Measurements from ENCODE around the gene HACD2.

The HACD2 gene

GRCh38 chr3:123624302-123624701, 39.4 kb upstream of the HACD2 start:
- peaks cover 77% of the 10 kb centered on the region for H3K36me3 ChIP-seq
- no peaks in the 10 kb centered on the region for H3K9me3 ChIP-seq
- no peak overlapping the region for H3K9ac ChIP-seq
- no peak overlapping the region for H3K4me3 ChIP-seq
- no peak for TF ChIP-seq Cebpa-rat (IDR thresholded peaks at IDR 0.05)
- H3K27me3 ChIP-seq, result no peaks in the 10 kb centered on the region
- 0 out of 2 replicates have a peak, but pooled peaks cover 1% of the 10 kb centered on the region for H4K20me1 ChIP-seq
- no peak overlapping the region for H3K27ac ChIP-seq
- no peak overlapping the region for H3K4me2 ChIP-seq
- peaks cover 4% of the 10 kb centered on the region for H3K4me1 ChIP-seq

DNA sequence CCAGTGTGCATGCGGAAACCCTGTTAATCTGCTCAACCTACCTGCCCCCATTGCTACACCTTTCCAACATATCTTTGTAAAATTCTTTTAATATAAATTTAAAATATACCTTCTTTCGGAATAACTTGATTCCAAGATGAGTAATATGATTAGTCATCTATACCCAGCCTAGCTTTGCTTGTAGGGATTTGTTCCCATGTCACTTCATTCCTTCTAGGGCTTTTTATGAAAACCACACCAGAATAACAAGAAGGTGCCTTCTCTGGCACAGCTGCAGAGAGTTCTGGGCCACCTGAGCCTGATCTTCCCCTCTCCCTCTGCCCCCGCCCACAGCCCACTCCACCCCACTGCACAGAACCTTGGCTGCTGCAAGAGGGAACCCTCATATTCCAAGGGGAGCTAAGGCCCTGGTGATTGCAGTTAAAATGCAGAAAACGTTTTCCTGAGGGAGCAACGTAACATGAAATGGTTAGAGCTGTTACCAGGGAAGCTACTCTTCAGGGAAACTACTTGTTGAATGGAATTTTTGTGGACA, 38.6 kb upstream of the HACD2 start:
- Histone ChIP-seq H4K20me1 (0 out of 2 replicates have a peak, but pooled peaks cover 5% of the 10 kb centered on the region), H3K9me3 (no peaks in the 10 kb centered on the region), H3K4me2 (no peak overlapping the region), H3K9ac (no peak overlapping the region), H3K4me3 (no peak overlapping the region), H3K36me3 (peaks cover 68% of the 10 kb centered on the region), H3K27me3 (no peaks in the 10 kb centered on the region), H3K27ac (no peak overlapping the region), H3K4me1 (peaks cover 13% of the 10 kb centered on the region)
- TF ChIP-seq Cebpa-rat (IDR thresholded peaks at IDR 0.05), result no peak

DNA sequence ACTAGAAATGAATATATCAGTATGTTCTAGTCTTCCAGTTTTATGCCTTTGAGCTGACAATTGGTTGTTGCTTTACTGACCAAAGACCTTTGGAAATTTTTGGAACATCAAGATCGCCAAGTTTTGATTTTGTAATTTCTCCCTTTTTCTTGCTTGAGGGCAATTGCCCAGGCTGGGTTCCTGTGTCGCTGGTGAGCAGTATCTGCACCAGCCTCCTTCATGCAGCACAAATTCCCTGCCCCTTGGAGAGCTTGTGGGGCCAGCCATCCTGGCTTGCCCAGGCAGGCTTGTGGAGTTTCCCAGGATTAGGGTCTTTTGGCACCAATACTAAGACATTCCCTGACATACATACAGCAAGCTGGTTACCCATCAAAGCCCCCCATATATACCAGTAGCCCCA, 37.9 kb upstream of the HACD2 start:
- TF ChIP-seq Cebpa-rat (IDR thresholded peaks at IDR 0.05), result no peak
- H3K27ac ChIP-seq, result no peak overlapping the region
- H3K36me3 ChIP-seq, result peaks cover 68% of the 10 kb centered on the region
- H4K20me1 ChIP-seq, result 0 out of 2 replicates have a peak, but pooled peaks cover 5% of the 10 kb centered on the region
- H3K4me3 ChIP-seq, result no peak overlapping the region
- H3K9me3 ChIP-seq, result no peaks in the 10 kb centered on the region
- no peak overlapping the region for H3K4me2 ChIP-seq
- peaks cover 19% of the 10 kb centered on the region for H3K4me1 ChIP-seq
- no peak overlapping the region for H3K9ac ChIP-seq
- no peaks in the 10 kb centered on the region for H3K27me3 ChIP-seq

- Histone ChIP-seq H3K4me2 (no peak overlapping the region), H3K36me3 (peaks cover 65% of the 10 kb centered on the region), H3K9ac (no peak overlapping the region), H3K27ac (no peak overlapping the region), H4K20me1 (0 out of 2 replicates have a peak, but pooled peaks cover 5% of the 10 kb centered on the region), H3K9me3 (no peaks in the 10 kb centered on the region), H3K4me1 (peaks cover 21% of the 10 kb centered on the region), H3K4me3 (no peak overlapping the region), H3K27me3 (no peaks in the 10 kb centered on the region)
- no peak for TF ChIP-seq Cebpa-rat (IDR thresholded peaks at IDR 0.05)
These were observed 37.0 kb upstream of the HACD2 start for GRCh38 chr3:123621850-123622189.

DNA sequence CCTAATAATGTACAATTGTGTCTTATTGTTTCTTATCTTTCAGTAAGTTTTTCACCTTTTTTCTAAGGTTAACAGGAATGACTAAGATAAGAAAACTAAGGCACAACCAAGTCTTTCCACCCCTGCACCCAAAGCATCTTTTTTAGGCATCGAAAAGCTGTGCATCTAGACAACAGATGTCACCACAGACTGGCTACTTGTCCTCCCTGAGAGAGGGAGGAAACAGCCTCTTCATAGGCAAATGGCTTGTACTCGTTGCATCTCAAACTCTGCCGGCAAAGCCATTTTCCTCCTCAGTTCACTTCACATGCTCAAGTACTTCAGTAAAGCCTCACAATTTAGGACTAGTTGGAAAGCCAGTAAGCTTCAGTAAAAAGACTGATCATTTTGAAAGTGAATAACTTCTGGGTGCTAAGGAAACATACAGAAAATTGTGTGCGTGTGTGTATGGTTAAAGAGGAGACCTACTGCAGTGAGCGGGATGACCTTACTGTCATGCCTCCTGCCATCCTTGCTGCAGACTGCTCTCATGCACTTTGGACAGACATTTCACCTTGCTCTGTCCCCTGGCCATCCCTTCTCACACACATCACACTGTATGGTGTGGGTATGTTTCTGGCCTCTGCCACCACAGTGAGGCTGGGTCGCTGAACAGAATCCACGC, 36.5 kb upstream of the HACD2 start:
- H3K27ac ChIP-seq, result no peak overlapping the region
- no peak overlapping the region for H3K9ac ChIP-seq
- H3K36me3 ChIP-seq, result peaks cover 63% of the 10 kb centered on the region

DNA sequence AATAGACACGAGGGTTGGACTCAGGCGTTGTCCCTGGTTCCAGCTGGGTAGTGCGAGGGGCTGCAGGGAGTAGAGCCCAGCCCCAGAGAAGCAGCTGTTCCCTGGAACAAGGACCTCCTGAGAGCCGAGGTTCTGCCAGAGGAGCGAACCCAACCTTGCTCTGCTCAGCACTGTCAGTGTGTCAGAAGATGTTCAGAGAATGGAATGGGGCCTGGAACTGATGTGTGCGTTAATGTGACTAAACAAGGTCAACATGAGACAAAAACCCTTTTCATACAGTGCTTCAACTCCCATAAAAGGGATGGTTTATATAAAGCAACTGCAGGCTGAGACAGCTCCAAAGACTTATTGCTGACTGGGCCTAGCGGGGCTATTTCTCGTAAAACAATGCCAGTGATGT, 35.5 kb upstream of the HACD2 start:
- H3K9me3 ChIP-seq, result no peaks in the 10 kb centered on the region
- peaks cover 60% of the 10 kb centered on the region for H3K36me3 ChIP-seq
- no peak for TF ChIP-seq Cebpa-rat (IDR thresholded peaks at IDR 0.05)
- no peak overlapping the region for H3K4me2 ChIP-seq
- no peak overlapping the region for H3K9ac ChIP-seq
- H3K27ac ChIP-seq, result no peak overlapping the region
- 0 out of 2 replicates have a peak, but pooled peaks cover 5% of the 10 kb centered on the region for H4K20me1 ChIP-seq
- H3K4me3 ChIP-seq, result no peak overlapping the region
- no peaks in the 10 kb centered on the region for H3K27me3 ChIP-seq
- peaks cover 21% of the 10 kb centered on the region for H3K4me1 ChIP-seq

More for the DNA sequence above, 36.5 kb upstream of the HACD2 start:
- no peak overlapping the region for H3K4me3 ChIP-seq
- no peak overlapping the region for H3K4me2 ChIP-seq
- peaks cover 21% of the 10 kb centered on the region for H3K4me1 ChIP-seq
- H3K9me3 ChIP-seq, result no peaks in the 10 kb centered on the region
- H4K20me1 ChIP-seq, result 0 out of 2 replicates have a peak, but pooled peaks cover 5% of the 10 kb centered on the region
- TF ChIP-seq Cebpa-rat (IDR thresholded peaks at IDR 0.05), result no peak
- H3K27me3 ChIP-seq, result no peaks in the 10 kb centered on the region

DNA sequence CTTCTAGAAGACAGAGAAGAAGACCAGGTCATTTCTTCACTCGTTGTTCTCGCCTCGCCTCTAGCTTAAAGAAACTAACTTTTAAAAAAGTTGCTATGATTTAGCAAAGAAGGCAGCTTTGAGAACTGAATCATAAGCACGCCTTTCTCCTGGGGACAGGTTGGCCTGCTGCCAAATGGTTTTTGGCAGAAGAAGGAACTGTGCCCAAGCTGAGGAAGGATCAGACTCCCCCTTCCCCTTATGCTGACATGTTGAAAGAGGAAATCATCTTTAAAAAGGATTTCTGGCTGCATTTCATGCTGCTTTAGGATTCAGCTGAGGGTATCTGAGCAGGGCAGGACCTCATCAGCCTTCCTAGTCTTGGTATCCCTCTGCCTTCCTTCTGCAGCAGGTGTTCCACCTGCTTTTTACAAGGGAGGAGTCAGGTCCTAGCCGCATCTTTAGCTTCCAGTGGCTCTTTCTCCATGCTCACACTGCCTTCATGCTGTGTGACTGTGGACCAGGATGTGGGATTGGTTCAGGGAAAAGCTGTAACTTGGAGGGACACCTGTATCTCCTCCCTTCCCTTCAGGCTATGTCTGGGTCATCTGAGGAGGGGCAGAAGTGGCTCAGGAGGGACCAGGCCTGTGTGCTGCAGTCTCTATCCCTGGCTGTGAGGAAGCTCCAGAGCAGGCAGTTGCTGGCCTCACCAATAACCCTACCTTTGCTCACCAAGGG, 34.1 kb upstream of the HACD2 start:
- peaks cover 25% of the 10 kb centered on the region for H3K4me1 ChIP-seq
- H3K36me3 ChIP-seq, result peaks cover 60% of the 10 kb centered on the region
- no peak for TF ChIP-seq Cebpa-rat (IDR thresholded peaks at IDR 0.05)
- H3K27me3 ChIP-seq, result no peaks in the 10 kb centered on the region
- H3K9me3 ChIP-seq, result no peaks in the 10 kb centered on the region
- H3K27ac ChIP-seq, result peak overlapping the region; percentile 32
- H3K9ac ChIP-seq, result no peak overlapping the region; the same call in 1 of the 2 replicates
- H3K4me3 ChIP-seq, result no peak overlapping the region
- H4K20me1 ChIP-seq, result 0 out of 2 replicates have a peak, but pooled peaks cover 5% of the 10 kb centered on the region
- H3K4me2 ChIP-seq, result peak overlapping the region; percentile 65

- Histone ChIP-seq H3K27me3 (no peaks in the 10 kb centered on the region), H3K4me3 (no peak overlapping the region), H3K9ac (no peak overlapping the region; the same call in 1 of the 2 replicates)
These were observed 33.3 kb upstream of the HACD2 start for GRCh38 chr3:123618076-123618708.

DNA sequence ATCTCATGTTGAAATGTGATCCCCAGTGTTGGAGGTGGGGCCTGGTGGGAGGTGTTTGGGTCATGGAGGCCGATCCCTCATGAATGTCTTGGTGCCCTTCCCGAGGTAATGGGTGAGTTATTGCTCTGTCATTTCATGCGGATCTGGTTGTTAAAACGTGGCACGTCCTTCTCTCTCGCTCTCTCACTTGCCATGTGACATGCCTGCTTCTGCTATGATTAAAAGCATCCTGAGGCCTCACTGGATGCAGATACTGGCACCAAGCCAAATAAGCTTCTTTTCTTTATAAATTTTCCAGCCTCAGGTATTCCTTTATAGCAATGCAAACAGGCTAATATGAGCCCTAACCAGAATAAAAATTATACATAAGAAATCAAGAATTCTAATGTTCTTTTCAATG, 31.7 kb upstream of the HACD2 start:
- Histone ChIP-seq H3K4me1 (peaks cover 48% of the 10 kb centered on the region), H3K9me3 (no peaks in the 10 kb centered on the region), H3K36me3 (peaks cover 60% of the 10 kb centered on the region), H3K27ac (no peak overlapping the region), H3K9ac (no peak overlapping the region), H3K4me3 (no peak overlapping the region), H3K27me3 (no peaks in the 10 kb centered on the region), H4K20me1 (0 out of 2 replicates have a peak, but pooled peaks cover 5% of the 10 kb centered on the region), H3K4me2 (no peak overlapping the region)
- no peak for TF ChIP-seq Cebpa-rat (IDR thresholded peaks at IDR 0.05)

More at GRCh38 chr3:123618076-123618708, 33.3 kb upstream of the HACD2 start:
- H3K4me1 ChIP-seq, result peaks cover 32% of the 10 kb centered on the region
- peak overlapping the region; percentile 32; the same call in 1 of the 2 replicates for H3K27ac ChIP-seq
- H3K4me2 ChIP-seq, result peak overlapping the region; percentile 65
- H3K9me3 ChIP-seq, result no peaks in the 10 kb centered on the region
- H4K20me1 ChIP-seq, result 0 out of 2 replicates have a peak, but pooled peaks cover 5% of the 10 kb centered on the region
- TF ChIP-seq Cebpa-rat (IDR thresholded peaks at IDR 0.05), result no peak
- peaks cover 65% of the 10 kb centered on the region for H3K36me3 ChIP-seq

Data from BLaER1 (cell line).